NT2/D1 (cell line): ENCODE measurements around the gene LRRC31.

Experiments used
- SUZ12 ChIP-seq: IDR thresholded peaks from 2 replicates; pipeline ENCODE4 v1.6.1; 2011; ENCODE audit not compliant: insufficient read length, insufficient read depth; ENCODE audit errors: extremely low read depth
- YY1 ChIP-seq: IDR thresholded peaks from 2 replicates; pipeline ENCODE4 v1.6.1; 2011; ENCODE audit not compliant: insufficient read length, insufficient read depth

- TF ChIP-seq SUZ12: no peak
- TF ChIP-seq YY1: no peak
These were observed 38.2 kb upstream of the LRRC31 start for GRCh38 chr3:169907944-169908343.
